Hepatocyte (in vitro differentiated cells): ENCODE data around the gene UNC45B. TPM values are rescaled to one million over a fixed set of nuclear protein-coding genes. Genes with fewer than 3 reads are reported as not detected.

Experiments used
- DNase-seq: peaks from one replicate; pipeline ENCODE4 v3.0.0-alpha.2; 2016; ENCODE audit warnings: low spot score
- H2AFZ ChIP-seq: fragments of 200-600 bp; sonication (generic); 2 replicates; pipeline ENCODE4 v1.6.0; 2016; ENCODE audit warnings: antibody characterized with exemption, mild to moderate bottlenecking
- H3K27ac ChIP-seq: fragments of 200-600 bp; sonication (generic); 2 replicates; pipeline ENCODE4 v1.5.1; 2016; ENCODE audit warnings: mild to moderate bottlenecking
- H3K27me3 ChIP-seq: fragments of 200-600 bp; sonication (generic); 2 replicates; pipeline ENCODE4 v1.6.1; 2016
- H3K36me3 ChIP-seq: fragments of 200-600 bp; sonication (generic); replicated peaks from 2 replicates; pipeline ENCODE4 v1.5.1; 2016; ENCODE audit warnings: low read depth; ENCODE audit not compliant: insufficient read depth
- H3K4me1 ChIP-seq: fragments of 200-600 bp; sonication (generic); 2 replicates; pipeline ENCODE4 v1.5.1; 2016; ENCODE audit warnings: mild to moderate bottlenecking, moderate library complexity; ENCODE audit not compliant: insufficient read depth
- H3K4me2 ChIP-seq: fragments of 200-600 bp; sonication (generic); 2 replicates; pipeline ENCODE4 v1.6.0; 2016
- H3K4me3 ChIP-seq: fragments of 200-600 bp; sonication (generic); 2 replicates; pipeline ENCODE4 v1.5.1; 2016; ENCODE audit warnings: mild to moderate bottlenecking
- H3K79me2 ChIP-seq: fragments of 200-600 bp; sonication (generic); 2 replicates; pipeline ENCODE4 v1.6.0; 2017; ENCODE audit warnings: mild to moderate bottlenecking
- H3K9me2 ChIP-seq: fragments of 200-600 bp; sonication (generic); replicated peaks from 2 replicates; pipeline ENCODE4 v1.6.0; 2017; ENCODE audit warnings: mild to moderate bottlenecking; ENCODE audit not compliant: insufficient read depth
- H3K9me3 ChIP-seq: fragments of 200-600 bp; sonication (generic); 2 replicates; pipeline ENCODE4 v1.5.1; 2016; ENCODE audit warnings: low read depth, mild to moderate bottlenecking
- H4K20me1 ChIP-seq: fragments of 200-600 bp; sonication (generic); 2 replicates; pipeline ENCODE4 v1.6.0; 2016; ENCODE audit warnings: mild to moderate bottlenecking; ENCODE audit not compliant: insufficient read depth, poor library complexity, severe bottlenecking
- EZH2 ChIP-seq: fragments of 200-600 bp; sonication (generic); IDR thresholded peaks from 2 replicates; pipeline ENCODE4 v1.6.1; 2016; ENCODE audit warnings: antibody characterized with exemption, mild to moderate bottlenecking, borderline replicate concordance
- EZH2phosphoT487 ChIP-seq: fragments of 200-600 bp; sonication (generic); IDR thresholded peaks from one replicate; pipeline ENCODE4 v1.6.1; 2018; ENCODE audit warnings: antibody characterized with exemption, mild to moderate bottlenecking, low read depth, moderate library complexity; ENCODE audit not compliant: unreplicated experiment, severe bottlenecking
- WGBS: methylation state at CpG from one replicate; pipeline ENCODE4 v1.1.6; 2016; ENCODE audit warnings: low lambda C conversion rate; ENCODE audit errors: missing lambda C conversion rate; 5-methylcytosine and 5-hydroxymethylcytosine counted together
- polyA plus RNA-seq: library from polyadenylated mRNA; unstranded; fragments of >200 nt; fragmentation: Nextera tagmentation; extraction: Ambion mirVana; gene quantifications from 2 replicates; pipeline ENCODE4 v1.2.1, GENCODE V29; 2016
- total RNA-seq: library from RNA; depleted of rRNA; stranded (reverse); fragments of >200 nt; gene quantifications from 2 replicates; pipeline ENCODE4 v1.2.3, GENCODE V29; 2014
- TF ChIP-seq, protein P1 (sequence below): fragments of 200-600 bp; sonication (generic); IDR thresholded peaks from 2 replicates; pipeline ENCODE4 v1.5.1; 2016; ENCODE audit warnings: antibody characterized with exemption, mild to moderate bottlenecking; ENCODE audit not compliant: poor library complexity

The UNC45B gene
- total and polyA plus RNA-seq, 2 experiments from 2014 or later, result not detected

DNA sequence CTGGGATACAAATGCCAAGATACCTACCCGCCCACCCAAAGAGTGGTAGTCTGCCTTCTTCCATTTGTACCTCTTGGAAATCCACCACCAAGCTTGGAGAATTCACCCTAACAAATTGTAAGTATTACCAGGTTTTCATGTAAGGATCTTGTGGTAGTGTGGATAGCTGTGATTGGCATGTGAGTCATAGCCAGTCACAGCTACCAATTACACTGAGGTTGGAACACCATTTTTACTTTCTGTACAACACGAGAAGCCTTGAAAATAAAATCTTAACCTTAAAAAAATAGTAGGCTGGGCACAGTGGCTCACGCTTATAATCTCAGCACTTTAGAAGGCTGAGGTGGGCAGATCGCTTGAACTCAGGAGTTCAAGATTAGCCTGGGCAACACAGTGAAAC, 65.1 kb downstream of the UNC45B start:
- DNase-seq, result no peak
- Histone ChIP-seq H3K9me3 (no peaks in the 10 kb centered on the region), H3K36me3 (no peaks in the 10 kb centered on the region), H3K4me3 (no peak overlapping the region), H3K27ac (no peak overlapping the region), H3K4me1 (no peaks in the 10 kb centered on the region), H4K20me1 (no peaks in the 10 kb centered on the region), H2AFZ (no peak overlapping the region), H3K9me2 (no peaks in the 10 kb centered on the region), H3K27me3 (peaks cover 17% of the 10 kb centered on the region), H3K4me2 (no peak overlapping the region), H3K79me2 (no peaks in the 10 kb centered on the region)
- TF ChIP-seq EZH2 (no peak), EZH2phosphoT487 (no peak)
- TF ChIP-seq, protein P1, sequence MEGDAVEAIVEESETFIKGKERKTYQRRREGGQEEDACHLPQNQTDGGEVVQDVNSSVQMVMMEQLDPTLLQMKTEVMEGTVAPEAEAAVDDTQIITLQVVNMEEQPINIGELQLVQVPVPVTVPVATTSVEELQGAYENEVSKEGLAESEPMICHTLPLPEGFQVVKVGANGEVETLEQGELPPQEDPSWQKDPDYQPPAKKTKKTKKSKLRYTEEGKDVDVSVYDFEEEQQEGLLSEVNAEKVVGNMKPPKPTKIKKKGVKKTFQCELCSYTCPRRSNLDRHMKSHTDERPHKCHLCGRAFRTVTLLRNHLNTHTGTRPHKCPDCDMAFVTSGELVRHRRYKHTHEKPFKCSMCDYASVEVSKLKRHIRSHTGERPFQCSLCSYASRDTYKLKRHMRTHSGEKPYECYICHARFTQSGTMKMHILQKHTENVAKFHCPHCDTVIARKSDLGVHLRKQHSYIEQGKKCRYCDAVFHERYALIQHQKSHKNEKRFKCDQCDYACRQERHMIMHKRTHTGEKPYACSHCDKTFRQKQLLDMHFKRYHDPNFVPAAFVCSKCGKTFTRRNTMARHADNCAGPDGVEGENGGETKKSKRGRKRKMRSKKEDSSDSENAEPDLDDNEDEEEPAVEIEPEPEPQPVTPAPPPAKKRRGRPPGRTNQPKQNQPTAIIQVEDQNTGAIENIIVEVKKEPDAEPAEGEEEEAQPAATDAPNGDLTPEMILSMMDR, result no peak
- WGBS, result 91% methylated on average over 4 of the region's 4 CpGs

- DNase-seq, result no peak
- Histone ChIP-seq H3K27me3 (peaks cover 17% of the 10 kb centered on the region), H3K4me2 (no peak overlapping the region), H3K4me1 (no peaks in the 10 kb centered on the region), H2AFZ (no peak overlapping the region), H3K9me3 (no peaks in the 10 kb centered on the region), H3K27ac (no peak overlapping the region), H3K4me3 (no peak overlapping the region), H3K36me3 (no peaks in the 10 kb centered on the region), H4K20me1 (no peaks in the 10 kb centered on the region), H3K9me2 (no peaks in the 10 kb centered on the region), H3K79me2 (no peaks in the 10 kb centered on the region)
- 91% methylated on average over 5 of the region's 5 CpGs for WGBS
- TF ChIP-seq EZH2 (no peak), EZH2phosphoT487 (no peak)
- TF ChIP-seq, protein P1, result no peak
Measured at GRCh38 chr17:35213412-35213940, 65.9 kb downstream of the UNC45B start.

DNA sequence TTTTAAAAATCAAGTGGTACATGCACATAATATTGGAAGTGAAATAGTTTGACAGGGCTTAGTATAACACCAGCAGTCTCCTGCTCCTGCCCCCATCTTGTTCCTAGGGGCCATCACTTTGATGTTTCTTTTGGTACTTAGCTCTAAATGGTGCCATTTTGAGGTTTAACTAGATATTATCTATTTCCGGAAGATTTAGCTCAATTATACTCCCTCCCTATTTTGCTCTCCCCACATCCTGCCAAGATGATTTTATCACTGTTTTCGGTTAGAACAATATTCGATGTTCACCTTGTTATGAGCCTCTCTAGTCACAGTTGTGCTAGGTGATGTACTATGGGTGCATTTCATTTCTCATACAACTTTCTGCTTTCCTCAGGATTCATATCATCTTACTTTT, 66.6 kb downstream of the UNC45B start:
- no peak for DNase-seq
- Histone ChIP-seq H3K9me3 (no peaks in the 10 kb centered on the region), H3K27me3 (peaks cover 13% of the 10 kb centered on the region), H3K4me2 (no peak overlapping the region), H3K36me3 (no peaks in the 10 kb centered on the region), H4K20me1 (no peaks in the 10 kb centered on the region), H3K4me3 (no peak overlapping the region), H3K4me1 (no peaks in the 10 kb centered on the region), H3K9me2 (no peaks in the 10 kb centered on the region), H3K27ac (no peak overlapping the region), H2AFZ (no peak overlapping the region), H3K79me2 (no peaks in the 10 kb centered on the region)
- no peak for TF ChIP-seq EZH2
- TF ChIP-seq, protein P1, result no peak
- no peak for TF ChIP-seq EZH2phosphoT487
- WGBS, result 84% methylated on average over 3 of the region's 3 CpGs
